HEK293T (cell line): Measurements from ENCODE around the gene ARAP1.

ENCODE experiments used
- ARNT ChIP-seq: fragments of 450-650 bp; IDR thresholded peaks from 2 replicates; pipeline ENCODE4 v1.6.1; 2017; ENCODE audit warnings: mild to moderate bottlenecking
- BHLHE40 ChIP-seq: fragments of 450-650 bp; IDR thresholded peaks from 2 replicates; pipeline ENCODE4 v1.6.1; 2016; ENCODE audit warnings: mild to moderate bottlenecking, moderate library complexity, borderline replicate concordance
- ELF4 ChIP-seq: fragments of 450-650 bp; IDR thresholded peaks from 2 replicates; pipeline ENCODE4 v1.6.1; 2017; ENCODE audit warnings: antibody characterized with exemption
- FOXA1 ChIP-seq: fragments of 450-650 bp; IDR thresholded peaks from 2 replicates; pipeline ENCODE4 v1.6.1; 2016; ENCODE audit warnings: mild to moderate bottlenecking
- FOXK2 ChIP-seq: fragments of 450-650 bp; IDR thresholded peaks from 2 replicates; pipeline ENCODE4 v1.6.1; 2016; ENCODE audit warnings: mild to moderate bottlenecking
- FOXM1 ChIP-seq: fragments of 450-650 bp; IDR thresholded peaks from 2 replicates; pipeline ENCODE4 v1.6.1; 2017; ENCODE audit warnings: mild to moderate bottlenecking, borderline replicate concordance
- NFRKB ChIP-seq: fragments of 450-650 bp; IDR thresholded peaks from 2 replicates; pipeline ENCODE4 v1.6.1; 2016; ENCODE audit warnings: mild to moderate bottlenecking, moderate library complexity
- SP1 ChIP-seq: fragments of 450-650 bp; IDR thresholded peaks from 2 replicates; pipeline ENCODE4 v1.6.1; 2017
- SUZ12 ChIP-seq: fragments of 450-650 bp; IDR thresholded peaks from 2 replicates; pipeline ENCODE4 v1.6.1; 2016; ENCODE audit warnings: mild to moderate bottlenecking
- TARDBP ChIP-seq: fragments of 450-650 bp; IDR thresholded peaks from 2 replicates; pipeline ENCODE4 v1.6.1; 2016

- no peak for TF ChIP-seq SP1
- TF ChIP-seq ELF4 = no peak
- TF ChIP-seq TARDBP = no peak
- TF ChIP-seq BHLHE40 = no peak
- TF ChIP-seq SUZ12 = no peak
- no peak for TF ChIP-seq FOXK2
- TF ChIP-seq FOXA1 = no peak
- no peak for TF ChIP-seq FOXM1
- TF ChIP-seq ARNT = no peak
- no peak for TF ChIP-seq NFRKB
Measured at GRCh38 chr11:72760539-72761405, 8.6 kb upstream of the ARAP1 start.
